Karpas-422 (cell line): ENCODE data around the gene MUC15. TPM values are rescaled to one million over a fixed set of nuclear protein-coding genes. Genes with fewer than 3 reads are reported as not detected.
A peak's percentile ranks its signal among the peaks of the same experiment; 100 is the strongest.

Experiments
- DNase-seq: peaks from one replicate; pipeline ENCODE4 v3.0.0-alpha.2; 2015
- H2AFZ ChIP-seq: fragments of 200-600 bp; sonication (generic); 2 replicates; pipeline ENCODE4 v1.6.1; 2014; ENCODE audit warnings: antibody characterized with exemption, low read length, mixed read lengths
- H3K27ac ChIP-seq: fragments of 200-600 bp; sonication (generic); 2 replicates; pipeline ENCODE4 v1.5.1; 2014; ENCODE audit warnings: mild to moderate bottlenecking, low read length, moderate library complexity
- H3K27me3 ChIP-seq: fragments of 200-600 bp; sonication (generic); 2 replicates; pipeline ENCODE4 v1.6.1; 2014; ENCODE audit warnings: low read length, mixed read lengths
- H3K36me3 ChIP-seq: fragments of 200-600 bp; sonication (generic); 2 replicates; pipeline ENCODE4 v1.6.1; 2014; ENCODE audit warnings: low read length, mixed read lengths; ENCODE audit not compliant: insufficient read depth
- H3K4me1 ChIP-seq: fragments of 200-600 bp; sonication (generic); 2 replicates; pipeline ENCODE4 v1.6.1; 2014; ENCODE audit warnings: mild to moderate bottlenecking, low read length, mixed read lengths
- H3K4me2 ChIP-seq: fragments of 200-600 bp; sonication (generic); 2 replicates; pipeline ENCODE4 v1.6.1; 2014; ENCODE audit warnings: low read length, low read depth, mild to moderate bottlenecking; ENCODE audit not compliant: poor library complexity, severe bottlenecking
- H3K4me3 ChIP-seq: fragments of 200-600 bp; sonication (generic); 2 replicates; pipeline ENCODE4 v1.5.1; 2014; ENCODE audit warnings: mild to moderate bottlenecking, antibody characterized with exemption, low read length, mixed read lengths
- H3K79me2 ChIP-seq: fragments of 200-600 bp; sonication (generic); 2 replicates; pipeline ENCODE4 v1.6.1; 2014; ENCODE audit warnings: mild to moderate bottlenecking, low read length, mixed read lengths
- H3K9ac ChIP-seq: fragments of 200-600 bp; sonication (generic); 2 replicates; pipeline ENCODE4 v1.6.0; 2014; ENCODE audit warnings: low read length
- H3K9me2 ChIP-seq: fragments of 200-600 bp; sonication (generic), shearing (Covaris generic); replicated peaks from 2 replicates; pipeline ENCODE4 v1.6.0; 2014; ENCODE audit warnings: mild to moderate bottlenecking, low read length, moderate library complexity; ENCODE audit not compliant: insufficient read depth
- H3K9me3 ChIP-seq: fragments of 300-700, 200-600 bp; sonication (generic); 2 replicates; pipeline ENCODE4 v1.6.1; 2014; ENCODE audit warnings: low read length, mixed read lengths
- H4K20me1 ChIP-seq: fragments of 200-600 bp; sonication (generic); 2 replicates; pipeline ENCODE4 v1.6.1; 2014; ENCODE audit warnings: mild to moderate bottlenecking, antibody characterized with exemption, low read length, low read depth; ENCODE audit not compliant: insufficient read depth
- total RNA-seq: library from RNA; depleted of rRNA; stranded (reverse); fragments of >200 nt; shearing (Covaris generic); gene quantifications from 2 replicates; pipeline ENCODE4 v1.2.3, GENCODE V29; 2014; ENCODE audit warnings: low replicate concordance

Gene MUC15
- total RNA-seq, 1 experiment from 2014 or later, result not detected

GRCh38 chr11:26539517-26539916 is 32.5 kb downstream of the MUC15 start:
- no peak overlapping the region for H3K4me2 ChIP-seq
- no peak overlapping the region for H2AFZ ChIP-seq
- no peak overlapping the region for H3K9ac ChIP-seq
- H4K20me1 ChIP-seq, result no peaks in the 10 kb centered on the region
- no peaks in the 10 kb centered on the region for H3K27me3 ChIP-seq
- H3K79me2 ChIP-seq, result no peaks in the 10 kb centered on the region
- H3K36me3 ChIP-seq, result no peaks in the 10 kb centered on the region
- no peak overlapping the region for H3K27ac ChIP-seq
- DNase-seq, result no peak
- H3K9me2 ChIP-seq, result no peaks in the 10 kb centered on the region
- H3K4me3 ChIP-seq, result no peak overlapping the region
- H3K4me1 ChIP-seq, result no peaks in the 10 kb centered on the region
- no peaks in the 10 kb centered on the region for H3K9me3 ChIP-seq

- no peaks in the 10 kb centered on the region for H3K9me2 ChIP-seq
- no peaks in the 10 kb centered on the region for H3K79me2 ChIP-seq
- H3K36me3 ChIP-seq, result no peaks in the 10 kb centered on the region
- H3K27me3 ChIP-seq, result no peaks in the 10 kb centered on the region
- H3K4me1 ChIP-seq, result no peaks in the 10 kb centered on the region
- H3K9me3 ChIP-seq, result no peaks in the 10 kb centered on the region
- DNase-seq, result no peak
- H3K4me3 ChIP-seq, result no peak overlapping the region
- no peak overlapping the region for H2AFZ ChIP-seq
- H3K4me2 ChIP-seq, result no peak overlapping the region
- H3K9ac ChIP-seq, result no peak overlapping the region
- no peak overlapping the region for H3K27ac ChIP-seq
- no peaks in the 10 kb centered on the region for H4K20me1 ChIP-seq
These were observed 34.7 kb downstream of the MUC15 start for GRCh38 chr11:26537341-26537740.

GRCh38 chr11:26527685-26528084 is 44.4 kb downstream of the MUC15 start:
- no peaks in the 10 kb centered on the region for H3K36me3 ChIP-seq
- H3K4me1 ChIP-seq, result no peaks in the 10 kb centered on the region
- no peak overlapping the region for H3K27ac ChIP-seq
- H3K9ac ChIP-seq, result no peak overlapping the region
- H3K79me2 ChIP-seq, result no peaks in the 10 kb centered on the region
- H3K27me3 ChIP-seq, result no peaks in the 10 kb centered on the region
- no peaks in the 10 kb centered on the region for H3K9me2 ChIP-seq
- H2AFZ ChIP-seq, result no peak overlapping the region
- H4K20me1 ChIP-seq, result no peaks in the 10 kb centered on the region
- H3K9me3 ChIP-seq, result no peaks in the 10 kb centered on the region
- no peak overlapping the region for H3K4me2 ChIP-seq
- no peak for DNase-seq
- H3K4me3 ChIP-seq, result no peak overlapping the region

GRCh38 chr11:26522912-26523610 is 49.0 kb downstream of the MUC15 start:
- Histone ChIP-seq H3K9me2 (no peaks in the 10 kb centered on the region), H3K4me1 (no peaks in the 10 kb centered on the region), H3K27me3 (no peaks in the 10 kb centered on the region), H3K27ac (no peak overlapping the region), H3K79me2 (no peaks in the 10 kb centered on the region), H3K9ac (no peak overlapping the region), H3K4me2 (no peak overlapping the region), H3K4me3 (no peak overlapping the region), H3K36me3 (no peaks in the 10 kb centered on the region), H2AFZ (no peak overlapping the region), H3K9me3 (no peaks in the 10 kb centered on the region), H4K20me1 (no peaks in the 10 kb centered on the region)
- DNase-seq, result peak; percentile 63

DNA sequence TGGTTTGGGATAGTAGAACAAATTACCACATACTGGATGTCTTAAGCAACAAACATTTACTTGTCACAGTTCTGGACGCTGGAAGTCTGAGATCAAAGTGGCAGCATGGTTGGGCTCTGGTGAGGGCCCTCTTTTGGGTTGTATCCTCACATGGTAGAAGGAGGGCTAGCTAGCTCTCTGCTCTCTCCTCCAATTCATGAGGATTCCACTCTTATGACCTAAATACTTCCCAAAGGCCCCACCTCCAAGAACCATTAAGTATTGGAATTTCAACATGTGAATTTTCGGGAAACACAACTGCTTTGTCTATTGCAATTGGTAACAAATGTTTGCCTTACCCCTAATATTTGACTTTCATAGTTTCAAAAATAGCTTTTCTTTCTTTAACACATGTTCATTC is 52.6 kb downstream of the MUC15 start:
- Histone ChIP-seq H3K79me2 (no peaks in the 10 kb centered on the region), H3K4me3 (no peak overlapping the region), H3K36me3 (no peaks in the 10 kb centered on the region), H3K27me3 (no peaks in the 10 kb centered on the region), H3K4me2 (no peak overlapping the region), H3K9me2 (no peaks in the 10 kb centered on the region), H3K27ac (no peak overlapping the region), H3K4me1 (no peaks in the 10 kb centered on the region), H4K20me1 (no peaks in the 10 kb centered on the region), H3K9ac (no peak overlapping the region), H2AFZ (no peak overlapping the region), H3K9me3 (no peaks in the 10 kb centered on the region)
- DNase-seq, result no peak

DNA sequence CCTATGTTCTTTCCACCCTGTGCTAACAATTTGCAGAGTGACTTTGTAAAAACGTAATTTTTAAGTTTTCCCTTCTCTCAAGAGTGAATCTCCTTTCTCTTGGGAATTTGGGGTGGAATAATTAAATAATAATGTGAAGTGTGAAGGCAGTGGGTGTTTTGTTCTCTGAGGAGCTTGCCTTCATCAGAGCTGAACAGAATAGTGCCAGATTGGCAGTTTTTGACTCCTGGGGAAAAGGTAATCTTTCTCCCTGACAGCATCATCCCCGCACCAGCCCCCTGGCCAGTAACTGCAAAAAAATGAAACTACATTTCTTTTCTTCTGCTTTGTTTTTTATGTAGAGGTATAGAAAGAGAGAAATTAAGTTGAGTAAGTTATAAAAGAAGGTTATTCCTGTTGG is 59.9 kb downstream of the MUC15 start:
- H3K4me1 ChIP-seq, result no peaks in the 10 kb centered on the region
- no peaks in the 10 kb centered on the region for H3K36me3 ChIP-seq
- H3K9me3 ChIP-seq, result no peaks in the 10 kb centered on the region
- no peak overlapping the region for H3K9ac ChIP-seq
- H3K79me2 ChIP-seq, result no peaks in the 10 kb centered on the region
- H4K20me1 ChIP-seq, result no peaks in the 10 kb centered on the region
- no peaks in the 10 kb centered on the region for H3K9me2 ChIP-seq
- no peak overlapping the region for H3K27ac ChIP-seq
- H3K4me2 ChIP-seq, result no peak overlapping the region
- no peaks in the 10 kb centered on the region for H3K27me3 ChIP-seq
- no peak overlapping the region for H2AFZ ChIP-seq
- DNase-seq, result no peak
- H3K4me3 ChIP-seq, result no peak overlapping the region

DNA sequence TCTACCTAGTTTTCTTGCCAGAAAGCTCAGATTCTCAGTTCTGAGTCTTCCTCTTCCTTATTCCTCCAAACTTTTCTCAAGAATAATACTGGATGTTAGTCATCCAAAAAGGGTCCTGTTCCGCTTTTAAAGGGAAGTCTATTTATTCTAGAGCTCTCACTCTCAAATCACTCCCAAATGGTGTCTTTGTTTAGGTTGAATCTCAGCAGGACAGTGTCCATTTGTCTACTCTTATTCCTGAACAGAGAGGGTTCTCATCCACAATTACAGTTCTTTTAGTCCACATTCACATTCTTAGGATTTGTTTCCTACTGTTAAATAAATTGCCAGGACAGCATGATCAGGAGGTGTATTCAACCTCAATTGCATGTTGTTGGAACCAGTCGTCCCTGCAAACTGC is 61.3 kb downstream of the MUC15 start:
- no peak overlapping the region for H3K4me2 ChIP-seq
- H3K79me2 ChIP-seq, result no peaks in the 10 kb centered on the region
- DNase-seq, result no peak
- H3K27ac ChIP-seq, result no peak overlapping the region
- no peak overlapping the region for H3K9ac ChIP-seq
- no peaks in the 10 kb centered on the region for H4K20me1 ChIP-seq
- no peak overlapping the region for H2AFZ ChIP-seq
- H3K9me3 ChIP-seq, result no peaks in the 10 kb centered on the region
- no peaks in the 10 kb centered on the region for H3K36me3 ChIP-seq
- no peaks in the 10 kb centered on the region for H3K9me2 ChIP-seq
- no peaks in the 10 kb centered on the region for H3K4me1 ChIP-seq
- no peak overlapping the region for H3K4me3 ChIP-seq
- no peaks in the 10 kb centered on the region for H3K27me3 ChIP-seq

GRCh38 chr11:26510164-26510563 is 61.9 kb downstream of the MUC15 start:
- H3K9ac ChIP-seq, result no peak overlapping the region
- no peaks in the 10 kb centered on the region for H3K9me2 ChIP-seq
- no peaks in the 10 kb centered on the region for H3K27me3 ChIP-seq
- H4K20me1 ChIP-seq, result no peaks in the 10 kb centered on the region
- H3K4me3 ChIP-seq, result no peak overlapping the region
- H3K9me3 ChIP-seq, result no peaks in the 10 kb centered on the region
- H2AFZ ChIP-seq, result no peak overlapping the region
- no peaks in the 10 kb centered on the region for H3K4me1 ChIP-seq
- H3K36me3 ChIP-seq, result no peaks in the 10 kb centered on the region
- no peak overlapping the region for H3K4me2 ChIP-seq
- H3K79me2 ChIP-seq, result no peaks in the 10 kb centered on the region
- H3K27ac ChIP-seq, result no peak overlapping the region
- DNase-seq, result no peak
